Astrocyte (in vitro differentiated cells and primary cell): ENCODE data around the gene RIT2.

ENCODE experiments used
- EZH2 ChIP-seq: IDR thresholded peaks from 2 replicates; pipeline ENCODE4 v1.6.1; 2012; ENCODE audit warnings: mild to moderate bottlenecking, low read length, inconsistent platforms; ENCODE audit not compliant: insufficient read depth
- TF ChIP-seq, protein P1 (sequence below): IDR thresholded peaks from 2 replicates; pipeline ENCODE4 v1.5.1; 2011; ENCODE audit warnings: low read depth, mild to moderate bottlenecking, inconsistent platforms, low read length, moderate library complexity; ENCODE audit not compliant: insufficient read depth

DNA sequence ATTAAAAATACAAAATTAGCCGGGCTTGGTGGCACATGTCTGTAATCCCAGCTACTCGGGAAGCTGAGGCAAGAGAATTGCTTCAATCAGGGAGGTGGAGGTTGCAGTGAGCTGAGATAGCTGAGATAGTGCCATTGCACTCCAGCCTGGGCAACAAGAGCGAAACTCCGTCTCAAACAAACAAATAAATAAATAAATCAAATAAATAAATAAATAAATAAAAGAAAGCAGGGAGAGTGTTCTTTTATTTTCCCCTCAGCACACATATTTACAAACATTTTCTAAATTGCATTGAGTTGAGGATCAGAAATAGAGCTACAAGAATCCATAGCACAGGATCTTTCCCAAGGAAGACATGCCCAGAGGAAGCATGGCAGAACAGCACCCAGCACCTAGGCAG lies 71.9 kb downstream of the RIT2 start:
- no peak for TF ChIP-seq EZH2
- TF ChIP-seq, protein P1, sequence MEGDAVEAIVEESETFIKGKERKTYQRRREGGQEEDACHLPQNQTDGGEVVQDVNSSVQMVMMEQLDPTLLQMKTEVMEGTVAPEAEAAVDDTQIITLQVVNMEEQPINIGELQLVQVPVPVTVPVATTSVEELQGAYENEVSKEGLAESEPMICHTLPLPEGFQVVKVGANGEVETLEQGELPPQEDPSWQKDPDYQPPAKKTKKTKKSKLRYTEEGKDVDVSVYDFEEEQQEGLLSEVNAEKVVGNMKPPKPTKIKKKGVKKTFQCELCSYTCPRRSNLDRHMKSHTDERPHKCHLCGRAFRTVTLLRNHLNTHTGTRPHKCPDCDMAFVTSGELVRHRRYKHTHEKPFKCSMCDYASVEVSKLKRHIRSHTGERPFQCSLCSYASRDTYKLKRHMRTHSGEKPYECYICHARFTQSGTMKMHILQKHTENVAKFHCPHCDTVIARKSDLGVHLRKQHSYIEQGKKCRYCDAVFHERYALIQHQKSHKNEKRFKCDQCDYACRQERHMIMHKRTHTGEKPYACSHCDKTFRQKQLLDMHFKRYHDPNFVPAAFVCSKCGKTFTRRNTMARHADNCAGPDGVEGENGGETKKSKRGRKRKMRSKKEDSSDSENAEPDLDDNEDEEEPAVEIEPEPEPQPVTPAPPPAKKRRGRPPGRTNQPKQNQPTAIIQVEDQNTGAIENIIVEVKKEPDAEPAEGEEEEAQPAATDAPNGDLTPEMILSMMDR, result no peak
